Activated T-helper 2 cell treated with anti-CD3 and anti-CD28 coated beads, Interferon-gamma antibody, Interleukin-2, Interleukin-4, amounts not matched to agents 10 μg/mL and 5 μg/mL and 100 μg/mL, durations not matched to agents 14 hours and 24 hours and 36 hours (primary cell): ENCODE measurements around the gene RPP14. TPM values are rescaled to one million over a fixed set of nuclear protein-coding genes. Genes with fewer than 3 reads are reported as not detected.

Experiments
- DNase-seq: peaks from one replicate; pipeline ENCODE4 v3.0.0; 2021; ENCODE audit warnings: low spot score
- H3K27ac Mint-ChIP-seq: one replicate; pipeline ENCODE4 v1.8.0; 2021; ENCODE audit warnings: mixed read lengths
- H3K27me3 Mint-ChIP-seq: one replicate; pipeline ENCODE4 v1.8.0; 2021; ENCODE audit warnings: low read depth, mixed read lengths
- H3K36me3 Mint-ChIP-seq: one replicate; pipeline ENCODE4 v1.8.0; 2021; ENCODE audit warnings: low read depth, mixed read lengths
- H3K4me1 Mint-ChIP-seq: one replicate; pipeline ENCODE4 v1.8.0; 2021; ENCODE audit warnings: low read depth, mixed read lengths
- H3K4me3 Mint-ChIP-seq: one replicate; pipeline ENCODE4 v1.8.0; 2021; ENCODE audit warnings: low read depth, mild to moderate bottlenecking, moderate library complexity, mixed read lengths
- H3K9me3 Mint-ChIP-seq: one replicate; pipeline ENCODE4 v1.8.0; 2021; ENCODE audit warnings: mixed read lengths
- intact Hi-C: fragments of 100-400 bp; cut with micrococcal nuclease; formaldehyde crosslinking; loops from one replicate; pipeline ENCODE4 v1.15.1; 2023
- total RNA-seq: library from RNA; stranded (reverse); gene quantifications from 2 replicates; pipeline ENCODE4 v1.2.3, GENCODE V29; 2022

RPP14 gene
- total RNA-seq, 1 donor from 2014 or later: 23.8 TPM

DNA sequence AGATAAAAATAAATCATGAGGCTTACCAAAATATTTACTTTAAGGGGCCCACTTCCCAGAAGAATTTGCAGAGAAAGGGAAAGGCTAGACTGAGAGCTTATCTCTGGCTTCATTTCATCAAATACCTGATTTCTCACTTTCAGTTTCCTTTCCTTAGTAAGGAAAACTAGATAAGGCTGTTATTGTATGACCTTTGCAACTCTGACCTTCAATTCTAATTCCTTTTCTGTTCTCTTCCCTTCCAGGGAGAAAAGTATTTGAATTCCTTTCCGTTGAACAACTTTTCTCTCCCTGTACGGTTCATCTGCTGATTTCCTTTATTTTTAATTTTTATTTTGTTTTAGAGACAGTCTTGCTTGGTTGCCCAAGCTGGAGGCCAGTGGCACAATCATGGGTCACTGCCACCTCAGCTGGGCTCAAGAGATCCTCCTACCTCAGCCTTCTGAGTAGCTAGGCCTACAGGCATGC is 19.5 kb downstream of the RPP14 start:
- Mint-ChIP-seq H3K27me3 (no peaks in the 10 kb centered on the region), H3K4me3 (no peak overlapping the region)
- DNase-seq: no peak

DNA sequence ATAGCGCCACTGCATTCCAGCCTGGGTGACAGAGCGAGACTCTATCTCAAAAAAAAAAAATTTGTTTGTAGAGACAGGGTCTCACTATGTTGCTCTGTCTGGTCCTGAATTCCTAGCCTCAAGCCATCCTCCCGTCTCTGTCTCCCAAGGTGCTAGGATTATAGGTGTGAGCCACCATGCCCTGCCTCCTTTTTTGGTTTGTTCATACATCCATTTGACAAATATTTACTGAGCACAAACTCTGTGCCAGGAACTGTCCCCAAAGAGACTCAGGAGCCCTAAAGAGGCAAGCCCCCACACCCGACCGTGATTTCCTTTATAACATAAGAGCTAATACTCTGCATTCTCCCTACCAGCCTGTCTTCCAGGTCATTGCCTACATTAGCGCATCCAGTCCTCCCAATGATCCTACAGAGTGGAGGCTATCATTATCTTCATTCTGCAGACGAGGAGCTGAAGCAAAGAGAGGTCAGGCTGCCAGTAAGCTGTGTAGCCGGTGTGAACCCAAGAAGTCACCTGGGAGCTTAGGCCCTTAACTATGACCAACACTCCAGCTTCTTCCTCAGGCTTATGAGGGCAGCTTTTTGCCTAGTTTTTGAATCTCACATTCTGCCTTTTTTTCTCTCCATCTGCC is 20.3 kb downstream of the RPP14 start:
- no peaks in the 10 kb centered on the region for H3K27me3 Mint-ChIP-seq
- H3K9me3 Mint-ChIP-seq: no peaks in the 10 kb centered on the region
- no peak for DNase-seq
- intact Hi-C loops: no loop called here
- peak overlapping the region; percentile 64 for H3K27ac Mint-ChIP-seq
- H3K36me3 Mint-ChIP-seq: no peaks in the 10 kb centered on the region
- H3K4me3 Mint-ChIP-seq: no peak overlapping the region
- H3K4me1 Mint-ChIP-seq: peaks cover 44% of the 10 kb centered on the region

More for the DNA sequence above, 19.5 kb downstream of the RPP14 start:
- Mint-ChIP-seq H3K9me3 (no peaks in the 10 kb centered on the region), H3K4me1 (peaks cover 42% of the 10 kb centered on the region), H3K27ac (peak overlapping the region; percentile 93), H3K36me3 (peaks cover 6% of the 10 kb centered on the region)
- intact Hi-C loops: no loop called here

DNA sequence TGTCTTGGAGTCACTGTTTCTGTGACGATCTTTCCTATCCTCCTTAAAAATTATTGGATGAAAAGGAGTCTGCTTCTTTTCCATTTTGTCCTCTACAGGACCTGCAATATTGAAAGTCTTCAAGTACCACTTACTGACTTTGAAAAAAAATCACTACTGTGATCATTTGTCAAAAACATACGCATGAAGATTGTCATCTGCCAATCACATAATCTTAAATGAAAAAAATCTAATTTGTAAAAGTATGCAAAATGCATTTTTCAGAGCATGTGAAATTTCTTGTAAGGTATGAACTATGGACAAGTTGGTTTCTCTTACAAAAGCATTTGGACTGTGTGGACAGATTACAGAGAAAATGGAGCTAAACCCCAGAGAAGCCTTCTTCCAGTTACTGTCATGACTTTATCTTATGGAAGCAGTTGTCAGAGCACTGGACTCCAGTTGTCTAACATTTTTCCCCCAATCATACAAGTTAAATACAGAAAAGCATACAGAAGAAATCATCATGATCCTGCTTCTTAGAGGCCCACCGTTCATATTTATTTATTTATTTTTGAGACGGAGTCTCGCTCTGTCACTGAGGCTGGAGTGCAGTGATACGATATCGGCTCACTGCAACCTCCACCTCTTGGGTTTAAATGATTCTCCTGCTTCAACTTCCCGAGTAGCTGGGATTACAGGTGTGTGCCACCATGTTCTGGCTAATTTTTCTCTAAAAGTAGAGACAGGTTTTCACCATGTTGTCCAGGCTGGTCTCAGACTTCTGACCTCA is 23.3 kb downstream of the RPP14 start:
- Mint-ChIP-seq H3K27ac (no peak overlapping the region), H3K4me1 (peaks cover 38% of the 10 kb centered on the region), H3K27me3 (no peaks in the 10 kb centered on the region), H3K4me3 (no peak overlapping the region), H3K9me3 (no peaks in the 10 kb centered on the region), H3K36me3 (no peaks in the 10 kb centered on the region)
- DNase-seq: no peak
- intact Hi-C loops: no loop called here

DNA sequence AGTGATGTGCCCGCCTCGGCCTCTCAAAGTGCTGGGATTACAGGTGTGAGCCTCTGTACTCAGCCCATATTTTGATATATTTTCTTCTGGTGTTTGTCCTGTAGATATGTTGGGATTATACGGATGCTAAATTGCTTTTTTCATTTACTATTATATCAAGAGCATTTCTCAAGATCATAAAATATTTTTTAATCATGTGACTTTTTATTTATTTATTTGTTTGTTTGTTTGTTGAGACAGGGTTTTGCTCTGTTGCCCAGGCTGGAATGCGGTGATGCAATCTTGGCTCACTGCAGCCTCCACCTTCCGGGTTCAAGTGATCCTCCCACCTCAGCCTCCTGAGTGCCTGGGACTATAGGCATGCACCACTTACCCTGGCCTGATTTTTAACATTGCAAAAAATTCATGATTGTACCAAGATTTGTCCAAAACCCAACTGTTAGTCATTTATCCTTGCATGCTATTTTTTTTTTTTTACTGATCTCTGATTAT is 23.9 kb downstream of the RPP14 start:
- Mint-ChIP-seq H3K27ac (no peak overlapping the region), H3K4me3 (no peak overlapping the region), H3K36me3 (no peaks in the 10 kb centered on the region), H3K27me3 (no peaks in the 10 kb centered on the region), H3K9me3 (no peaks in the 10 kb centered on the region), H3K4me1 (peaks cover 38% of the 10 kb centered on the region)
- intact Hi-C loops: loop anchor here (10.0 kb wide), 1 partner anchor 55 kb away; no protein-coding TSS in a partner anchor
- no peak for DNase-seq

DNA sequence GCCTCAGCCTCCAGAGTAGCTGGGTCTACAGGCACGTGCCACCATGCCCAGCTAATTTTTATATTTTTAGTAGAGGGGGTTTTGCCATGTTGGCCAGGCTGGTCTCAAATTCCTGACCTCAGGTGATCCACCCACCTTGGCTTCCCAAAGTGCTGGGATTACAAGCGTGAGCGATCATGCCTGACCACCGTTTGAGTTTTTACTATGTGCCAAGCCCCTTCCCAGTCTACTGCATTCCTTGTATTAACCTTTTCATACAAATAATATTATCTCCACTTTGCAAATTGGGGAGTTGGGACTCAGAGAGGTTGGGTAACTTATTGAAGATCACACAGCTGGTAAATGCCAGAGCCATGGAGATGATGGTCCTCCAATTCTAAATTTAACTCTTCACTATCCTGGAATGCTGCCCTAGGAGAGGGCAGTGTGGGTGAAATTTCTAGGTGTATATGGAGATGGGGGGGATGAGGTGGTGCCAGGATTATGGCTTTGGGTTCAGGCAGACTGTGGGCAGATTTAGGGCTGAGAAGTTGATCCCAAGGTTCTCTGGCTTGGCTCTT is 25.6 kb downstream of the RPP14 start:
- intact Hi-C loops: loop anchor here (1.0 to 10.0 kb wide), 2 partner anchors 7 to 53 kb away; no protein-coding TSS in a partner anchor
- Mint-ChIP-seq H3K9me3 (no peaks in the 10 kb centered on the region), H3K36me3 (peaks cover 10% of the 10 kb centered on the region), H3K4me3 (peak overlapping the region; percentile 59), H3K4me1 (peaks cover 41% of the 10 kb centered on the region), H3K27me3 (no peaks in the 10 kb centered on the region), H3K27ac (peak overlapping the region; percentile 72)
- DNase-seq: no peak

DNA sequence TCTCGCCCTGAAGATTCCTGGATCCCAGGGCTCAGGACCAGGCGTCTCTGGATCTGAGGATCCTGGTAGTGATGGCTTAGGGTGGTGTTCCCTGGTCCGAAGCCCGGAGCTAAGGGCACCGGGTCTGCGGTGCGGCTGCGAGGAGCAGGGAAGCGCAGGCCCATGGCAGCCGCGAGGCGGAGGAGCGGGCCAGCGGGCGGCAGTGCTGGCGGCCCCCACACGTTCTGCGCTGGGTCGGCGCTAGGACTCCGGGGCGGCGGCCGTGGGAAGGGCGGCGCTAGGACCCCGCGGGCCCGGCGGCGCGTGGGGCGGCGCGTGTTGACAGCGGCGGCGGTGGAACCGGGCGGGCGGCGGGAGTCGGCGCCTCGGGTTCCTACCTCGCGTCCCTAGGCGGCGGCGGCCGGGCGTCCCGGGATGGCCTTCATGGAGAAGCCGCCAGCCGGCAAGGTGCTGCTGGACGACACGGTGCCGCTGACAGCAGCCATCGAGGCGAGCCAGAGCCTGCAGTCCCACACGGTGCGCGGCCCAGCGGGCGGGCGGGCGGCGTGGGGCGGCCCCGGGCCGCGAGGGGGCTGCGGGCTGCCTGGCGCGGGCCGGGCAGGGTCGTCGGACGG is 26.6 kb downstream of the RPP14 start, which contains the start of gene PXK:
Gene PXK (plus strand): TSS at position 318 of the 614 bp plus-strand sequence. CDS start 97 bp downstream, at position 415.
- H3K9me3 Mint-ChIP-seq: no peaks in the 10 kb centered on the region
- intact Hi-C loops: loop anchor here (1.0 to 10.0 kb wide), 2 partner anchors 8 to 52 kb away; no protein-coding TSS in a partner anchor
- DNase-seq: peak; percentile 78
- H3K27me3 Mint-ChIP-seq: no peaks in the 10 kb centered on the region
- peak within 1 kb of the TSS; percentile 100 for H3K4me3 Mint-ChIP-seq
- peaks cover 46% of the 10 kb centered on the region for H3K4me1 Mint-ChIP-seq
- peak within 1 kb of the TSS; percentile 90 for H3K27ac Mint-ChIP-seq
- peaks cover 17% of the 10 kb centered on the region for H3K36me3 Mint-ChIP-seq

DNA sequence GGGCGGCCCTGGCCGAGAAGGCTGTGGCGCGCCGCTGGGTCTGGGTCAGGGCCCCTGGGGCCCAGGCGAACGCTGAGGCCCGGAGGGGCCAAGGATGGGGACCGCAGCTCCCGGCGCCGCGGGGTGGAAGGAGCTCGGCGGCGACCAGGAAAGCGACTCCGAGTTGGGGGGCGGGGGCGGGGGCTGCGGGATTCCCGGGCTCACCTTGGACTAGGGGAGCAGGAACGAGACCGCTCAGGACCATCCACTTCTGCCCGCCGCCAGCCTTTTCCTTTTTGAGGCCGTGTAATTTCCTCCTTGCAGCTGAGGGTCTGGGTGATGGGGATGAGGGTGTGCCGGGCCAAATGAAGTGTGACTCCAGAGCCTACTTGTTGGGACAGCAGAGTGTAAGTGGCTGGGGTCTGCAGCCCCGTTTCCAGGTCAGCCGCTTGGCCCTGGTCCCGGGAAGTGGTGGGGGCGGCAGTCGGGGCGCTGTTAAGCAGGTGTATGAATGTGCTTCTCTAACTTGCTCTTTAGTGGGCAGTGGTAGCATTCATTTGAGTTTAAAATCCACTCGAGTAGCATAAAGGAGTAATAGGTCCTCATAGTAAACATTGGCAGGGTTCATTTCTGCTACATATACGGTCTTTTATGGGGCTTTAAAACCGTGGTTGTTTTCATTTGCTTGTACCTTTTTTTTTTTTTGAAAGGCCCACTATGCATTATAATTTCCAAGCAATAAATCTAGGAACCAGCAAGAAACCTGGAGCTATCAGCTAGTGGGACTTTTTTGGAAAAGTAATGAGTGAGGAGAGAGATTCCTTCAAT is 27.4 kb downstream of the RPP14 start:
- no peak for DNase-seq
- no peaks in the 10 kb centered on the region for H3K27me3 Mint-ChIP-seq
- H3K4me3 Mint-ChIP-seq: peak overlapping the region; percentile 100
- no peaks in the 10 kb centered on the region for H3K9me3 Mint-ChIP-seq
- intact Hi-C loops: loop anchor here (10.0 kb wide), 1 partner anchor 51 kb away; no protein-coding TSS in a partner anchor
- peaks cover 46% of the 10 kb centered on the region for H3K4me1 Mint-ChIP-seq
- H3K36me3 Mint-ChIP-seq: peaks cover 17% of the 10 kb centered on the region
- peak overlapping the region; percentile 90 for H3K27ac Mint-ChIP-seq

DNA sequence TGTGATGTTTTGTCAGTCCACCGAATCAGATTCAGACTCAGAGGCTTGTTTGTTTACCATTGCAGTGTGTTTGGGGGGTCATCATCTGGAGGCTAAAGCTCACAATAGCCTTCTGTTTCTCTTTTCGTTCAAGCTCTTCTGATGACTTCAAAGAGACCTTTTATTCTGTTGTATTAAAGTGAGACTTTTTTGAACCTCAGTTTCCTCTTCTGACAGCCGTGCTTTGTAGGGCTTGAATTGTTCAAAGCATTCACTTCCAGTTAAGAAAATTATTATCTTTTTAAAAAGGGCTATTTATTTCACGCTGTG is 27.9 kb downstream of the RPP14 start:
- Mint-ChIP-seq H3K9me3 (no peaks in the 10 kb centered on the region), H3K4me3 (peak overlapping the region; percentile 100), H3K27me3 (no peaks in the 10 kb centered on the region), H3K4me1 (peaks cover 46% of the 10 kb centered on the region), H3K27ac (peak overlapping the region; percentile 90), H3K36me3 (peaks cover 21% of the 10 kb centered on the region)
- intact Hi-C loops: loop anchor here (10.0 kb wide), 1 partner anchor 51 kb away; no protein-coding TSS in a partner anchor
- DNase-seq: no peak

DNA sequence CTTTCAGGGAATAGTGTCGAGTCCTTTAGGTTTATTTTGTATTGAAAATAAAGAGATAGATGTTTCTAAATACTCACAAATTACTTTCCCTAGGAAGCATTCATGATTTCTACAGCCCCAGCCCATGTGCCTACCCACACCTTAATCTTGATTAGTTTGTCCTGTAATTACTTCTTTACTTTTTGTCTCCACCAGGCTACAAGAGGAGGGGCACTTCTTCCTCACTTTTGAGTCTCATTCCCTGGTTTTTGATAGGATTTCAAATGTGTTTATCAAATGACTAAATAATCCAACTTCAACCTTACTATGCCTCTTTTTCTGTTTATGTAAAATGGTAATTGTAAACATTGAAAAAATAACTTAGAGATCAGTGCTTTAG is 28.4 kb downstream of the RPP14 start:
- DNase-seq: no peak
- Mint-ChIP-seq H3K4me1 (peaks cover 46% of the 10 kb centered on the region), H3K9me3 (no peaks in the 10 kb centered on the region)

DNA sequence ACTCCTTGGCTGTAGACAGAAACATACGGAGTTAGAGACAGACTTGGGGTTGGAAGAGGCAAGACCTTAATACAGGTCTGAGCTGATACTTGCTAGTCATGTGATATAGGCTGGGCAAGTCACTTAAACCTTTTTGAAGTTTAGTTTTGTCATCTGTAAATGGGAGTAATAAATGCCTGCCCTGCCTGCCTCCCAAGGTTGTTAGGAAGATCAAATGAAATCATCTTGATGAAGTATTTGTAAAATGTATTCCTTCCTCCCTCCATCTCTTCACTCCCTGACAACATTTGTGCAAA is 29.6 kb downstream of the RPP14 start:
- Mint-ChIP-seq H3K4me3 (peak overlapping the region; percentile 100), H3K9me3 (no peaks in the 10 kb centered on the region), H3K36me3 (peaks cover 30% of the 10 kb centered on the region), H3K27ac (peak overlapping the region; percentile 90), H3K4me1 (peaks cover 43% of the 10 kb centered on the region), H3K27me3 (no peaks in the 10 kb centered on the region)
- intact Hi-C loops: loop anchor here (1.0 to 10.0 kb wide), 3 partner anchors 11 to 49 kb away; no protein-coding TSS in a partner anchor
- DNase-seq: no peak

More for the DNA sequence above, 28.4 kb downstream of the RPP14 start:
- Mint-ChIP-seq H3K4me3 (peak overlapping the region; percentile 100), H3K27ac (peak overlapping the region; percentile 90), H3K27me3 (no peaks in the 10 kb centered on the region), H3K36me3 (peaks cover 26% of the 10 kb centered on the region)
- intact Hi-C loops: loop anchor here (10.0 kb wide), 1 partner anchor 50 kb away; no protein-coding TSS in a partner anchor

DNA sequence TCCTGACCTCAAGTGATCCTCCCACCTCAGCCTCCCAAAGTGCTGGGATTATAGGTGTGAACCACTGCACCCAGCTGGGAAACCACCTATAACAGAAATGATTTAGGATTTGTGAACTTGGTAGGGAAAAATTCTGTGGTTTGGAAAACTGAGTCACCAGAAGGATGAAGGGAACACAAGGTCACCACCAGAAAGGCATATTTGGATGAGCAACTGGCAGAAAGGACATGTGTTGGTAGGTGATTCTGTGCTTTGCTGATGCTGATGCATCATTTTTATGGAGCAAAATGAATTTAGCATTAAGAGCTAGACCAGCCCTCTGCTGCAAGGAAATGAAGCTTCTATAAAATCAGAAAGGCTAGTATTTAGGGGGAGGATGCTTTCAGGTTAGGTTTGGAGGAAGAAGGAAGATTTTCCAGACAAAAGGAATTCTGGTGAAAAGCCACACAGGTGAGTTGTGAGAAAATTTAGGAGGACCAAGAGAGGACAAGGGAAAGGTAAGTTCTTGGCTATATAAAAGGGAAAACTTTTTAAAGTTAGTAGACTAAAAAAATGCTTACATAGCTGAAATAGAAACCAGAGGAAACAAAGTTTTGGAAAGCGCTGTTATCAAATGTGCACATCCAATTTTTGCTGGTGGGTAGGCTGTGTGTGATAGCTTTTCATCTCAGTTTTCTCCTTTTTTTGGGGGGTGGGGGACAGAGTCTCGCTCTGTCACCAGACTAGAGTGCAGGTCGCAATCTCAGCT is 30.3 kb downstream of the RPP14 start:
- Mint-ChIP-seq H3K9me3 (no peaks in the 10 kb centered on the region), H3K27ac (peak overlapping the region; percentile 67), H3K4me3 (peak overlapping the region; percentile 41), H3K27me3 (no peaks in the 10 kb centered on the region), H3K36me3 (peaks cover 37% of the 10 kb centered on the region), H3K4me1 (peaks cover 45% of the 10 kb centered on the region)
- intact Hi-C loops: loop anchor here (10.0 kb wide), 1 partner anchor 48 kb away; no protein-coding TSS in a partner anchor
- no peak for DNase-seq
